Activated naive CD8-positive, alpha-beta T cell treated with anti-CD3 and anti-CD28 coated beads, Interleukin-2, amount 50 U/mL, for 24 hours (primary cell): Measurements from ENCODE around the gene VWA3B.

Experiments
- ATAC-seq: fragments of 150-1000 bp; cut with Tn5 transposase; one replicate; pipeline ENCODE4 v1.10.0; 2021
- DNase-seq: peaks from one replicate; pipeline ENCODE4 v3.0.0; 2021
- H3K27ac Mint-ChIP-seq: one replicate; pipeline ENCODE4 v1.8.0; 2021; ENCODE audit warnings: mild to moderate bottlenecking, mixed read lengths
- H3K27me3 Mint-ChIP-seq: one replicate; pipeline ENCODE4 v1.8.0; 2021; ENCODE audit warnings: mixed read lengths
- H3K36me3 Mint-ChIP-seq: one replicate; pipeline ENCODE4 v1.8.0; 2021; ENCODE audit warnings: low read depth, mixed read lengths
- H3K4me1 Mint-ChIP-seq: one replicate; pipeline ENCODE4 v1.8.0; 2021; ENCODE audit warnings: mixed read lengths
- H3K4me3 Mint-ChIP-seq: one replicate; pipeline ENCODE4 v1.8.0; 2021; ENCODE audit warnings: mild to moderate bottlenecking, moderate library complexity, mixed read lengths
- H3K9me3 Mint-ChIP-seq: one replicate; pipeline ENCODE4 v1.8.0; 2021; ENCODE audit warnings: mixed read lengths

VWA3B gene

GRCh38 chr2:98335271-98335670 is 248.3 kb downstream of the VWA3B start:
- no peak for ATAC-seq
- Mint-ChIP-seq H3K4me3 (no peak overlapping the region), H3K36me3 (no peaks in the 10 kb centered on the region), H3K4me1 (no peaks in the 10 kb centered on the region), H3K9me3 (peaks cover 3% of the 10 kb centered on the region), H3K27ac (no peak overlapping the region), H3K27me3 (peaks cover 22% of the 10 kb centered on the region)
- DNase-seq = no peak

DNA sequence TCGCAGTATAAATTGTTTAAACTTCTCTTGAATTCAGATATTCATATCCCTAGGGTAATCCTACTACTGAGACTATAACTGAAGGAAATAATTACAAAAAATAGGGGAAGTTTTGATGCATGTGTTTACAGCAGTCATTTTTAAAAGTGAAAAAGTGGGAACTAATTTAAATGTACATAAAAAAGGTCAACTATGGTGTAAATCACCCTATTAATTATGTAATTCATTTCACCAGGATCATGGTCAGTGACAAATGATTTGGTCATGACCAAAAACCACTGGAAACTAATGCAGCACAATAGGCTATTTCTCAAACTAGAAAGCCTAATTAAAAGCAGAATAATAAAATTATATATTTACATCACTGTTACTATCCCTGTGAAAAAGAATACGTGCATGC is 254.3 kb downstream of the VWA3B start:
- H3K4me1 Mint-ChIP-seq = peaks cover 4% of the 10 kb centered on the region
- H3K4me3 Mint-ChIP-seq = no peak overlapping the region
- no peak for ATAC-seq
- peaks cover 33% of the 10 kb centered on the region for H3K27me3 Mint-ChIP-seq
- no peak for DNase-seq
- H3K9me3 Mint-ChIP-seq = peaks cover 3% of the 10 kb centered on the region
- H3K27ac Mint-ChIP-seq = no peak overlapping the region
- no peaks in the 10 kb centered on the region for H3K36me3 Mint-ChIP-seq

GRCh38 chr2:98343285-98343684 is 256.3 kb downstream of the VWA3B start:
- DNase-seq = no peak
- Mint-ChIP-seq H3K4me1 (peaks cover 13% of the 10 kb centered on the region), H3K27ac (no peak overlapping the region), H3K36me3 (no peaks in the 10 kb centered on the region), H3K9me3 (no peaks in the 10 kb centered on the region), H3K4me3 (no peak overlapping the region), H3K27me3 (peaks cover 42% of the 10 kb centered on the region)
- ATAC-seq = no peak

DNA sequence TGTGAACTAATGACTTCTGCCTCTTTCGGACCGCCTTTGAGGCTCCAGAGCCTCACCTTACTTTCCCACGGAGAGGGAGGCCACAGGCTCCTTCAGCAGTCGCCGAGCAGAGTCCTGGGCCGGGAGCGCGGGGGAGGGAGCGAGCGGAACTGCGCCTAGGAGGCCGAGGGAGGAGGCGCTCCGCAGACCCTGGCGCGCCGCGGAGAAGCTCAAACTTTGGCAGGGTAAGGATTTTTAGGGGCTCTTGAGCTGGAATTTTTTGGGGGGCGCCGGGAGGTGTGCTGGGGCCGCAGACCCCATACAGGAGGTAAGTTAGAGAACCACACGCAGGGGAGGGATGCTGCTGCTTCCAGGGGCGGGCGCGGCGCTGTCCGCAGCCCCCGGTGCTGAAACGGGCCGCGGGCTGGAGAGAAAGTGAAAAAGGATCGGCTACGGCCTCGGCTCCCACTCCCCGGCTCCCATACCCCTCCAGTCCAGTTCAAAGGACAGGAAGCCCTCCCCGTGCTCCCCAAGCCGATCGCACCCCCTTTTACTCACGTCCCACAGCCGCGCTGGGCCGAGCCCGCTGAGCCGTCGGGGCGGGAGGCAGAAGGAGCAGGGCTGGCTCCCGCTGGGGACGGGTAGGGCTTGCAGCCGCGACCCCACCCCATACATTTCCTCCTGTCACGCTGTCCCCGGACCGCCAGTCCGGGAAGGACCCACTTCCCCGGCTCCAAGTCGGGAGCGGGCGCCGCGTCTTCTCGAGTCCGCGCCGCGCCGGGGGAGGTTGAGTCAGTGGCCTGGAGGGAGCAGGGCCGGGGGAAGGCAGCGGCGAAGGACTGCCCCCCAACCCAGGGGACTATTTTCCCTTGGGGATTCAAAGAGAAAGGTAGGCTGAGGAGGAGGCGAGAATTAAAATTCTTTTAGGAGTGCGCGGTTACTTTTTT is 259.6 kb downstream of the VWA3B start, which contains the start of gene CNGA3:
TSS of gene CNGA3 (plus strand) at position 146 of the 926 bp plus-strand sequence. CDS start 23,520 bp downstream, outside the sequence.
- no peak for ATAC-seq
- Mint-ChIP-seq H3K27ac (no peak within 1 kb of the TSS), H3K4me3 (no peak within 1 kb of the TSS), H3K9me3 (no peaks in the 10 kb centered on the region), H3K36me3 (no peaks in the 10 kb centered on the region), H3K27me3 (peaks cover 59% of the 10 kb centered on the region), H3K4me1 (peaks cover 13% of the 10 kb centered on the region)
- DNase-seq = peak; percentile 34

GRCh38 chr2:98347298-98348065 is 260.5 kb downstream of the VWA3B start:
- H3K4me1 Mint-ChIP-seq = peaks cover 13% of the 10 kb centered on the region
- no peak overlapping the region for H3K27ac Mint-ChIP-seq
- H3K9me3 Mint-ChIP-seq = no peaks in the 10 kb centered on the region
- DNase-seq = no peak
- peaks cover 62% of the 10 kb centered on the region for H3K27me3 Mint-ChIP-seq
- no peaks in the 10 kb centered on the region for H3K36me3 Mint-ChIP-seq
- no peak for ATAC-seq
- H3K4me3 Mint-ChIP-seq = no peak overlapping the region

- no peak for ATAC-seq
- Mint-ChIP-seq H3K9me3 (no peaks in the 10 kb centered on the region), H3K4me3 (no peak overlapping the region), H3K27ac (no peak overlapping the region), H3K4me1 (peaks cover 13% of the 10 kb centered on the region), H3K27me3 (peaks cover 59% of the 10 kb centered on the region), H3K36me3 (no peaks in the 10 kb centered on the region)
- DNase-seq = no peak
Observed at GRCh38 chr2:98348066-98348561, 261.1 kb downstream of the VWA3B start.

DNA sequence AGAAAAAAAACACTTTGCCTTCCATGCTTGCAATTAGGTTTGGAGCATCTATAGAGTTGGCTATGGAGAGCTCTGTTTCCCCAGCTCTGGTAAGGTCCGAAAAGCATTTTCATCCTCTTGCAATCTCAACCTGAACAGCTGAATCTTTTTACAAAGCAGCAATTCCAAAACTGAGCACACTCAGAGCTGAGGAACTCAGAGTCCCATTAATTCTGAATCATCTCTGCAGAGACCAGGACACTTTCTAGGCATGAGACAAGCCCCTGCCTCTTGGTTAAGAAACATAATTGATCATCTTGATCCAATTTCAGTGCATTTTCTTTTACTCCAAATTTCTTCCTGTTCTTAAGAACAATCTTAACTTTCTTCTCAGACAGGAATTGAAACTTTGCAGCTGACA is 263.4 kb downstream of the VWA3B start:
- no peaks in the 10 kb centered on the region for H3K36me3 Mint-ChIP-seq
- peaks cover 13% of the 10 kb centered on the region for H3K4me1 Mint-ChIP-seq
- DNase-seq (no peak), ATAC-seq (no peak)
- H3K9me3 Mint-ChIP-seq = no peaks in the 10 kb centered on the region
- H3K4me3 Mint-ChIP-seq = no peak overlapping the region
- peaks cover 49% of the 10 kb centered on the region for H3K27me3 Mint-ChIP-seq
- no peak overlapping the region for H3K27ac Mint-ChIP-seq

GRCh38 chr2:98355881-98356280 is 268.9 kb downstream of the VWA3B start:
- no peak overlapping the region for H3K4me3 Mint-ChIP-seq
- H3K9me3 Mint-ChIP-seq = no peaks in the 10 kb centered on the region
- no peak overlapping the region for H3K27ac Mint-ChIP-seq
- peaks cover 9% of the 10 kb centered on the region for H3K27me3 Mint-ChIP-seq
- ATAC-seq (no peak), DNase-seq (no peak)
- no peaks in the 10 kb centered on the region for H3K36me3 Mint-ChIP-seq
- no peaks in the 10 kb centered on the region for H3K4me1 Mint-ChIP-seq

- Mint-ChIP-seq H3K9me3 (no peaks in the 10 kb centered on the region), H3K36me3 (no peaks in the 10 kb centered on the region), H3K27me3 (peaks cover 12% of the 10 kb centered on the region), H3K27ac (no peak overlapping the region), H3K4me1 (no peaks in the 10 kb centered on the region), H3K4me3 (no peak overlapping the region)
- ATAC-seq (no peak), DNase-seq (no peak)
Observed at GRCh38 chr2:98356729-98357128, 269.8 kb downstream of the VWA3B start.

GRCh38 chr2:98357849-98358248 is 270.9 kb downstream of the VWA3B start:
- H3K9me3 Mint-ChIP-seq = no peaks in the 10 kb centered on the region
- ATAC-seq (no peak), DNase-seq (no peak)
- no peak overlapping the region for H3K4me3 Mint-ChIP-seq
- no peaks in the 10 kb centered on the region for H3K36me3 Mint-ChIP-seq
- H3K4me1 Mint-ChIP-seq = no peaks in the 10 kb centered on the region
- H3K27me3 Mint-ChIP-seq = peaks cover 9% of the 10 kb centered on the region
- H3K27ac Mint-ChIP-seq = no peak overlapping the region

DNA sequence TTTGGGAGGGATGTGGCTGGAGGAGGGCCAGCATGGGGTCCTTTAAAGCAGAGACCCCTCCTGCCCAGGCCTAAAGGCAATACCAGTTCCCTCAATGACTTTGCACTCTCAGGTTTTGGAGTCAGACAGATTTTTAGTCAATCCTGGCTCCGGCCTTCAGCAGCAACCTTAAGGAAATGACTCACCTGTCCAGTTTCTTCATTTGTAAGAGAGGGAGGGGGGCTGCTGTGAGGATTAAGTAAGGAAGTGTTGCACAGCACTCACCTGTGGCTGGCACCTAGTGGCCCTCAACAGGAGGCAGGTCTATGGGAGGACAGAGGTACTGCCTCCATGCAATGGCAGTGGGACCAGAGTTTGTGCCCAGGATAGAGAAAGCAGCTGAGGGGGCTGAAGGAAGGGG is 273.0 kb downstream of the VWA3B start:
- Mint-ChIP-seq H3K4me3 (no peak overlapping the region), H3K9me3 (no peaks in the 10 kb centered on the region), H3K27me3 (peaks cover 11% of the 10 kb centered on the region), H3K36me3 (no peaks in the 10 kb centered on the region), H3K4me1 (no peaks in the 10 kb centered on the region), H3K27ac (no peak overlapping the region)
- no peak for ATAC-seq
- DNase-seq = no peak
